K562 (cell line): Measurements from ENCODE around the gene ATP6V0E1. TPM values are rescaled to one million over a fixed set of nuclear protein-coding genes. Genes with fewer than 3 reads are reported as not detected.

Source experiments
- ATAC-seq: fragments of 200-7000 bp; cut with Tn5 transposase; 3 replicates; pipeline ENCODE4 v1.9.1; 2020; ENCODE audit warnings: moderate library complexity
- BruUV-seq: library from RNA; stranded (reverse); fragments of 400-500 nt; replicated peaks from 2 replicates; lab custom pipeline; 2021; lab: Mats Ljungman, UMichigan
- CTCF ChIA-PET: fragments of 300-600 bp; formaldehyde crosslinking; extraction: SDS; loops from one replicate; lab custom pipeline; 2021; ENCODE audit warnings: low intra/inter-chr PET ratio; lab: Yijun Ruan, JAX
- POLR2A ChIA-PET: fragments of 300-600, 350-650 bp; sonication (Branson Sonifier 250); formaldehyde crosslinking; extraction: SDS; loops from one replicate; lab custom pipeline; 2021; ENCODE audit warnings: antibody characterized with exemption, inconsistent platforms; lab: Yijun Ruan, JAX
- DNase-seq, 4 experiments: peaks; one replicate each; pipeline versions ENCODE4 v3.0.0 to v3.0.0-alpha.2; 2011 to 2018; ENCODE audit warnings: low spot score in 3 of 4, mixed read lengths in 3 of 4; ENCODE audit errors: extremely low read depth in 1 of 4
- FAIRE-seq: peaks from 2 replicates; lab custom pipeline; 2011; peaks lifted over from hg19 to GRCh38; lab: Jason Lieb, UNC
- H2AFZ ChIP-seq: 2 replicates; pipeline ENCODE4 v1.6.0; 2011; ENCODE audit warnings: low read depth, low read length, control low read depth, inconsistent platforms
- H3K27ac ChIP-seq: fragments of 200-600 bp; 3 replicates; pipeline ENCODE4 v1.8.0; 2011; ENCODE audit warnings: low read depth, mild to moderate bottlenecking, control low read depth, inconsistent platforms, low read length, moderate library complexity, mixed read lengths; ENCODE audit errors: extremely low read depth
- H3K27me3 ChIP-seq, 2 experiments: fragments of 300-600 bp in 1 of 2; 2 replicates in 1 of 2; 3 replicates in 1 of 2; pipeline versions ENCODE4 v1.6.0 to v1.8.0; 2011; ENCODE audit warnings: inconsistent platforms in 2 of 2, low read length in 2 of 2, mild to moderate bottlenecking in 1 of 2, mixed read lengths in 1 of 2, moderate library complexity in 1 of 2; ENCODE audit not compliant: control insufficient read depth in 2 of 2, insufficient read depth in 2 of 2
- H3K36me3 ChIP-seq: fragments of 300-600 bp; 3 replicates; pipeline ENCODE4 v1.8.0; 2011; ENCODE audit warnings: mild to moderate bottlenecking, low read length, inconsistent platforms; ENCODE audit not compliant: control insufficient read depth, insufficient read depth
- H3K4me1 ChIP-seq, 2 experiments: fragments of 200-600 bp in 1 of 2; replicated peaks in 1 of 2; 2 replicates in 1 of 2; 3 replicates in 1 of 2; pipeline versions ENCODE4 v1.5.1 to v1.8.0; 2011; ENCODE audit warnings: inconsistent platforms in 2 of 2, low read length in 2 of 2, mild to moderate bottlenecking in 1 of 2, mixed read lengths in 1 of 2, moderate library complexity in 1 of 2; ENCODE audit not compliant: control insufficient read depth in 2 of 2, insufficient read depth in 2 of 2
- H3K4me2 ChIP-seq: 2 replicates; pipeline ENCODE4 v1.6.1; 2011; ENCODE audit warnings: low read length, control low read depth, inconsistent platforms, mixed read lengths; ENCODE audit not compliant: insufficient read depth
- H3K4me3 ChIP-seq: fragments of 200-600 bp; sonication (generic), shearing (Covaris generic); 2 replicates; pipeline ENCODE4 v1.5.1; 2016; ENCODE audit warnings: control low read depth, inconsistent platforms
- H3K79me2 ChIP-seq: fragments of 200-600 bp; 3 replicates; pipeline ENCODE4 v1.8.0; 2011; ENCODE audit warnings: low read length, inconsistent platforms; ENCODE audit not compliant: control insufficient read depth, insufficient read depth
- H3K9ac ChIP-seq, 2 experiments: 2 replicates each; pipeline versions ENCODE4 v1.6.0 to v1.6.1; 2011; ENCODE audit warnings: low read depth in 2 of 2, low read length in 2 of 2, control low read depth in 1 of 2, inconsistent platforms in 1 of 2, mild to moderate bottlenecking in 1 of 2, mixed read lengths in 1 of 2; ENCODE audit not compliant: insufficient read depth in 1 of 2
- H3K9me1 ChIP-seq: one replicate; pipeline ENCODE4 v1.6.0; 2011; ENCODE audit warnings: inconsistent platforms, mild to moderate bottlenecking, low read length, moderate library complexity; ENCODE audit not compliant: control insufficient read depth, insufficient read depth
- H3K9me3 ChIP-seq: replicated peaks from 2 replicates; pipeline ENCODE4 v1.5.1; 2011; ENCODE audit warnings: low read depth, low read length, inconsistent platforms; ENCODE audit not compliant: control insufficient read depth, insufficient read depth
- H4K20me1 ChIP-seq: replicated peaks from 2 replicates; pipeline ENCODE4 v1.6.1; 2011; ENCODE audit warnings: low read length, inconsistent platforms, mixed read lengths; ENCODE audit not compliant: control insufficient read depth, insufficient read depth
- ATF4 ChIP-seq: fragments of 450-650 bp; formaldehyde crosslinking; IDR thresholded peaks from 2 replicates; pipeline ENCODE4 v1.4.0; 2022; ENCODE audit warnings: mild to moderate bottlenecking, moderate library complexity
- FOXM1 ChIP-seq, 2 experiments: fragments of 450-650 bp in 1 of 2; sonication (generic) in 1 of 2; formaldehyde crosslinking in 1 of 2; IDR thresholded peaks; 2 replicates each; pipeline versions ENCODE4 v1.6.1 to v1.9.0; 2017 to 2022; ENCODE audit warnings: low read depth in 2 of 2, mild to moderate bottlenecking in 2 of 2, missing genetic modification reagents in 1 of 2, moderate library complexity in 1 of 2
- HNRNPK ChIP-seq: fragments of 200-400 bp; formaldehyde crosslinking; IDR thresholded peaks from one replicate; pipeline ENCODE4 v1.6.1; 2018; ENCODE audit warnings: mild to moderate bottlenecking, low read depth, low read length; ENCODE audit not compliant: poor library complexity, severe bottlenecking
- TSC22D4 ChIP-seq: fragments of 450-650 bp; IDR thresholded peaks from 2 replicates; pipeline ENCODE4 v1.6.1; 2016; ENCODE audit warnings: missing genetic modification characterization, missing biosample characterization, control low read depth
- WGBS: fragments of 100-300 bp; shearing (Covaris generic); methylation state at CpG from one replicate; pipeline ENCODE4 v1.1.6; 2016; ENCODE audit warnings: low coverage, mixed read lengths; ENCODE audit not compliant: insufficient coverage; ENCODE audit errors: missing lambda C conversion rate; 5-methylcytosine and 5-hydroxymethylcytosine counted together
- in situ Hi-C: fragments of 300-500 bp; cut with MboI; formaldehyde crosslinking; loops from 4 replicates; pipeline ENCODE4 v1.15.0; 2018; ENCODE audit warnings: inconsistent platforms, mixed read lengths
- intact Hi-C: fragments of 100-400 bp; cut with micrococcal nuclease; formaldehyde crosslinking; loops from 2 replicates; pipeline ENCODE4 v1.14.2; 2022
- polyA plus RNA-seq, 8 experiments: library from polyadenylated mRNA; depleted of rRNA in 4 of 8; stranded (reverse) in 5 of 8; unstranded in 3 of 8; fragments of >200 nt; fragmentation: Nextera tagmentation in 2 of 8; fragmentation: Illumina TruSeq in 1 of 8; extraction: Ambion mirVana in 2 of 8; extraction: Trizol in 1 of 8; gene quantifications; 2 replicates each; pipeline versions ENCODE4 v1.2.1 to v1.2.3, GENCODE V29; 2011 to 2014; ENCODE audit warnings: inconsistent platforms in 1 of 8, missing spikeins in 1 of 8
- total RNA-seq, 7 experiments: library from RNA; depleted of rRNA in 6 of 7; stranded (reverse); fragments of >200 nt in 6 of 7; fragmentation: Illumina TruSeq in 2 of 7; extraction: Trizol in 2 of 7; gene quantifications; 2 replicates each; pipeline versions ENCODE4 v1.2.1 to v1.2.3, GENCODE V29; 2011 to 2021; ENCODE audit warnings: low replicate concordance in 1 of 7

ATP6V0E1 gene
- total and polyA plus RNA-seq, 9 of the 15 experiments (the other 6 are each of a cell fraction or from before 2014, with no cell fraction given), result 63.8 to 395 (median 112) TPM

- TF ChIP-seq FOXM1 (IDR thresholded peaks at IDR 0.05; ENCODE audit: low read depth), result no peak
- TF ChIP-seq FOXM1 (CRISPR knock-in tag; IDR thresholded peaks at IDR 0.05; ENCODE audit: low read depth), result no peak
Measured at GRCh38 chr5:172959824-172960799, 23.5 kb upstream of the ATP6V0E1 start (continued).

- no peaks in the 10 kb centered on the region for H3K79me2 ChIP-seq
- H3K36me3 ChIP-seq, result peaks cover 29% of the 10 kb centered on the region; the same call in 2 of the 3 replicates
- POLR2A ChIA-PET, result no interaction called here
- no peak for FAIRE-seq
- H3K4me2 ChIP-seq, result no peak overlapping the region
- H2AFZ ChIP-seq, result no peak overlapping the region
- TF ChIP-seq ATF4 (CRISPR knock-in tag) (no peak), TSC22D4 (tag) (no peak), HNRNPK (no peak)
- WGBS, result 100% methylated on average over 2 of the region's 2 CpGs
- no peak overlapping the region for H3K9ac ChIP-seq
- peaks cover 0 to 13% of the 10 kb centered on the region in 2 experiments; a peak in 2 of 5 replicates for H3K4me1 ChIP-seq
- no TSS peak for BruUV-seq
- DNase-seq, result no peak
- in situ Hi-C loops (no loop called here), intact Hi-C loops (no loop called here)
- ATAC-seq, result no peak
- CTCF ChIA-PET, result no interaction called here
- peaks cover 6% of the 10 kb centered on the region; the same call in 1 of the 2 replicates for H4K20me1 ChIP-seq
- no peaks in the 10 kb centered on the region for H3K27me3 ChIP-seq
- H3K9me3 ChIP-seq, result no peaks in the 10 kb centered on the region
- no peak overlapping the region for H3K27ac ChIP-seq
- no peak overlapping the region for H3K4me3 ChIP-seq
- H3K9me1 ChIP-seq, result no peaks in the 10 kb centered on the region
Measured at GRCh38 chr5:172969921-172970320, 13.7 kb upstream of the ATP6V0E1 start.
